Stimulated activated CD4-positive, alpha-beta T cell treated with anti-CD3 and anti-CD28 coated beads, TNF-alpha, amount 100 ng/mL, for 4 hours (primary cell): Measurements from ENCODE around the gene TTC7B.
"Not testable (repeated sequence)": the region's sequence is repeated elsewhere in the genome, so short reads cannot be mapped to it uniquely, and the experiment has no call there.

Experiments
- DNase-seq, 3 experiments: peaks; one replicate each; pipeline ENCODE4 v3.0.0-alpha.2; 2020; ENCODE audit warnings: low read depth in 3 of 3

TTC7B gene

GRCh38 chr14:90815822-90816662, at the start of gene TTC7B:
Gene TTC7B (minus strand): TSS chr14:90816430. CDS start chr14:90816295, 135 bp downstream.
- peak in 1 of 3 experiments; percentile 26 for DNase-seq

- DNase-seq, result no peak
Observed at GRCh38 chr14:90864741-90865140, 48.5 kb upstream of the TTC7B start.

- no peak for DNase-seq
Observed at GRCh38 chr14:90858511-90858910, 42.3 kb upstream of the TTC7B start.

GRCh38 chr14:90857866-90858265, 41.6 kb upstream of the TTC7B start:
- DNase-seq, result no peak

- not testable (repeated sequence) for DNase-seq
Observed at GRCh38 chr14:90856115-90856514, 39.9 kb upstream of the TTC7B start.

GRCh38 chr14:90853116-90853515, 36.9 kb upstream of the TTC7B start:
- no peak for DNase-seq

GRCh38 chr14:90851327-90852036, 35.3 kb upstream of the TTC7B start:
- no peak for DNase-seq

- no peak for DNase-seq
Observed at GRCh38 chr14:90850487-90850886, 34.3 kb upstream of the TTC7B start.

GRCh38 chr14:90849787-90850444, 33.7 kb upstream of the TTC7B start:
- DNase-seq, result no peak

GRCh38 chr14:90848944-90849731, 32.9 kb upstream of the TTC7B start:
- no peak for DNase-seq

- no peak for DNase-seq
Observed at GRCh38 chr14:90846511-90846910, 30.3 kb upstream of the TTC7B start.

- no peak for DNase-seq
Observed at GRCh38 chr14:90844321-90844720, 28.1 kb upstream of the TTC7B start.

GRCh38 chr14:90842726-90843125, 26.5 kb upstream of the TTC7B start:
- DNase-seq, result no peak

- DNase-seq, result not testable (repeated sequence)
Observed at GRCh38 chr14:90840667-90841066, 24.4 kb upstream of the TTC7B start.

- no peak for DNase-seq
Observed at GRCh38 chr14:90839889-90840266, 23.6 kb upstream of the TTC7B start.

GRCh38 chr14:90839024-90839888, 23.0 kb upstream of the TTC7B start:
- DNase-seq, result no peak

- not testable (repeated sequence) for DNase-seq
Observed at GRCh38 chr14:90838531-90838930, 22.3 kb upstream of the TTC7B start.

- DNase-seq, result no peak
Observed at GRCh38 chr14:90837355-90837754, 21.1 kb upstream of the TTC7B start.

- no peak for DNase-seq
Observed at GRCh38 chr14:90836692-90837063, 20.4 kb upstream of the TTC7B start.

- DNase-seq, result no peak
Observed at GRCh38 chr14:90831821-90832220, 15.6 kb upstream of the TTC7B start.
